CD4-positive, alpha-beta T cell treated with Interleukin-17A for 4 hours (primary cell): Measurements from ENCODE around the gene CUEDC2.
A peak's percentile ranks its signal among the peaks of the same experiment; 100 is the strongest.
"Not testable (repeated sequence)": the region's sequence is repeated elsewhere in the genome, so short reads cannot be mapped to it uniquely, and the experiment has no call there.

ENCODE experiments used
- DNase-seq: peaks from one replicate; pipeline ENCODE4 v3.0.0-alpha.2; 2020; ENCODE audit warnings: mixed read lengths

The CUEDC2 gene

GRCh38 chr10:102454662-102455487, 22.5 kb upstream of the CUEDC2 start:
- DNase-seq = not testable (repeated sequence)

- no peak for DNase-seq
Observed at GRCh38 chr10:102453502-102453901, 21.1 kb upstream of the CUEDC2 start.

DNA sequence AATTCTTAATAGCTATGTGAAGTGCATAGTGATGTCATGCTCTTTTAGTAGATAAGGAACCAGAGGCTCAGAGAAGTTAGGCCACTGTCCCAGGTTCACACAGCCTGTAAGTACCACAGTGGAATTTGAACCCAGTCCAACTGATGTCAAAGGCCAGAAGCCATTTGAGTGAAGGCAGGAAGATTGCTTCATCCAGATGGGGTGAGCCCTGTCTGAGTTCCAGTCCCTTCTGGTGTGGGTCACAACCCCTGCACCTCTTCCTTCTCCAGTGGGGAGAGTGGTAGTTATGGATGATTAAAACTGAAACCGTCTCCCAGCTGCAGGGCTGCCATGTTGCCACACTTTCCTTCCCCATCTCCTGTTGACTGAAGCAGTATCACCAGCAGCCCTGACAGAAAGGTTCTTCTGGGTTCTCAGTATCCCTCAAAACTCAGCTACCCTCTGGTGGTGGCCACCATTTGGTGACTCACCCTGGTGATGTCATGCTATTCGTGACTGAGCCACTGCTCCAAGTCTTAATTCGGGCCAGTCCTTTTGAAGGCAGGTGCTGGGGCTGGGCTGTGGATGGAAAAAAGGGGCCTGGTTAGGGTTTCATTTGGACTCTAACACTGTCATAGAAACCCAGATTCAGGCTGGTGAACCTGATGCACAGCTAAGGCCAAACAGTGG, 20.4 kb upstream of the CUEDC2 start:
- DNase-seq = peak; percentile 54

GRCh38 chr10:102451105-102451969, 19.0 kb upstream of the CUEDC2 start, which contains the start of gene C10orf95:
Gene C10orf95, minus strand, starts transcription at chr10:102451543. Its CDS starts 450 bp downstream, at chr10:102451093.
- no peak for DNase-seq

- peak; percentile 93 for DNase-seq
Observed at GRCh38 chr10:102450374-102451104, 18.2 kb upstream of the CUEDC2 start.

DNA sequence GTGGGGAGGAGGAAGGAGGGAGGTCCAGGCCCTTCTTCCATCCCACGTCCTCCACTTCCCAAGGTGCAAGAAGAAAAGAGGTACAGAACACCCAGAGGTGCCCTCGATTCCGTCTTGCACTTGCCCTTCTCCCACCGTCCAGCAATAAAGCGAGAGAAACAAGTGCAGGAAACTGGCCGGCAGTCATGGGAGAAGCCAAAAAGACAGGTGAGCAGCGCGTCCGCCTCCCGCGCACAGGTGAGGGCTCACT, 17.7 kb upstream of the CUEDC2 start:
- no peak for DNase-seq

- peak; percentile 94 for DNase-seq
Observed at GRCh38 chr10:102449321-102450123, 17.1 kb upstream of the CUEDC2 start.

- no peak for DNase-seq
Observed at GRCh38 chr10:102444851-102445250, 12.5 kb upstream of the CUEDC2 start.

GRCh38 chr10:102438374-102438773, 6.0 kb upstream of the CUEDC2 start:
- DNase-seq = no peak

GRCh38 chr10:102437515-102437914, 5.1 kb upstream of the CUEDC2 start:
- no peak for DNase-seq

GRCh38 chr10:102436312-102436711, 3.9 kb upstream of the CUEDC2 start:
- DNase-seq = no peak

DNA sequence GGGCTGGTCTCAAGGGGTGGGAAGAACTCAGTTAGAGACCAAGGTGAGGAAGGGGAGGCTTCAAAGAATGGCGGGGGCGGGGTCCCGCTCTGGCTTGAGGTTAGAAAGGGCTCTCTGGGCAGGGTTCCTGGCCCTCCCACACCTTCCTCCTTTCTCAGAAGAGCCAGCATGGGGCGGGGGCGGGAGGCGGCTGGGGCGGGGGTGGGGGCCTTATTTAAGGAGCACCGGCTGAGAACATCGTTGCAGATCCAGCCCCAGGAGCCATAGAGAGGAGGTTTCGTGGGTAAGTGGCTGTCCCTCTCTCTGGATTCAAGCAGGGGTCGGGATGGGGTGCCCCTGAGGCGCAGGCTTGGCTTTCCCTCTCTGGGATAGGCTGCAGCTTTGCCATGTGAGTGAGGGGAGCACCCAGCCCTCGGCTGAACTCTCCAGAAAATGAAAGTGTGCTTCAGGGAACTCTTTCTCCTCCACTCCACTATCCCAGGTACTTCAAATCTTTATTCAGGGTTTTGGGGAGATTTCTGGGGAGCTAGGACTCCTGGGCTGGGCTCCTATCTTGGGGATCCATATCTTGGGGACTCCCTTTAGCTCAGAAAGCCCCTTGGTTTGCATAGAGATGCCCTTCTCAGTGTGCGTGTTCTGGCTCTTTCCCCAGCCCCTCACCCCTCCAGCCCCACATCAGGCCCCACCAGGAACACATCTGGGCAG, 3.3 kb upstream of the CUEDC2 start:
- peak; percentile 53 for DNase-seq

GRCh38 chr10:102435133-102435497, 2.7 kb upstream of the CUEDC2 start:
- no peak for DNase-seq

- no peak for DNase-seq
Observed at GRCh38 chr10:102434394-102435132, 2.2 kb upstream of the CUEDC2 start.

DNA sequence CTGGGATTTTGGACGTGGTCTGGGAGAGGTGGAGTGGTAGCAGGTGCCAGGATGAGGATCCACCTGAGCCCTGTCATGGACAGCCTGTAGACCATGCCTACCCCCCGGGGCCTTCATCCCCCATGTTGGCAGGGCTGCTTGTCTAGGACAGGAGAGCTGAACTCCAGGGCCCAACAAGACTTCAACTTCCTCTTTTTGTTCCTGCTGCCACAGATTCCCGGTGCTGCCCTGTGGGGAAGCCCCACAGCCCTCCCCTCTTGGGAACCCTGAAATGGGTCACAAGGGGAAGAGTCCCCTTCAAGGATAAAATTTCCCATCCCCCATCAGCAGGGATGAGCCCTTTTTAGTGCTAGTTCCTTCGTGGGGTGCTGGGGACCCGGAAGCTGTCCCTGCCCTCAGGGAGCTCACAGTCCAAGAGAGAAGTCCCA, 1.3 kb upstream of the CUEDC2 start:
- no peak for DNase-seq

- DNase-seq = no peak
Observed at GRCh38 chr10:102431452-102432124, 786 bp downstream of the CUEDC2 start.

- no peak for DNase-seq
Observed at GRCh38 chr10:102429468-102429867, 2.9 kb downstream of the CUEDC2 start.

GRCh38 chr10:102426803-102427287, 5.5 kb downstream of the CUEDC2 start:
- no peak for DNase-seq

GRCh38 chr10:102425444-102425843, 6.9 kb downstream of the CUEDC2 start:
- DNase-seq = no peak

- DNase-seq = no peak
Observed at GRCh38 chr10:102424916-102425315, 7.5 kb downstream of the CUEDC2 start.
